ENCODE data around the gene RPL6. TPM values are rescaled to one million over a fixed set of nuclear protein-coding genes. Genes with fewer than 3 reads are reported as not detected.
A peak's percentile ranks its signal among the peaks of the same experiment; 100 is the strongest.

The RPL6 gene
- total and polyA plus RNA-seq, 9 of the 15 experiments (the other 6 are each of a cell fraction or from before 2014, with no cell fraction given) = 1,519 to 3,103 (median 2,396) TPM

DNA sequence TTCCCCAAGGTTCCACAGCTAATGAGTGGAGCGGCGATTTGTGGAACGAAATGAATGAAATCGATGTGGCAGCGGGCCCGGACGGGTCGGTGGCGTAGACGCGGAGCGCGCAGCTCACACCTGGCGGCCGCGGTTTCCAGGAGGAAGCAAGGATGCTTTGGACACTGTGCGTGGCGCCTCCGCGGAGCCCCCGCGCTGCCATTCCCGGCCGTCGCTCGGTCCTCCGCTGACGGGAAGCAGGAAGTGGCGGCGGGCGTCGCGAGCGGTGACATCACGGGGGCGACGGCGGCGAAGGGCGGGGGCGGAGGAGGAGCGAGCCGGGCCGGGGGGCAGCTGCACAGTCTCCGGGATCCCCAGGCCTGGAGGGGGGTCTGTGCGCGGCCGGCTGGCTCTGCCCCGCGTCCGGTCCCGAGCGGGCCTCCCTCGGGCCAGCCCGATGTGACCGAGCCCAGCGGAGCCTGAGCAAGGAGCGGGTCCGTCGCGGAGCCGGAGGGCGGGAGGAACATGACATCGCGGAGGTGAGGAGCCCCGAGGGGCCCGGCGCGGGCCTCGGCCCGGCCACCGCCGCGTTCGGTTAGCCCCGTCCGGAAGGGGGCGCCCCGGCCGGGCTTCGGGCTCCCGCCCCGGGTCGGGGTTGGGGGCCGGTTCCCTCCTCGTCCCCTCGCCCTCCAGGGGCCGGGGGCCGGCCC lies 9.3 kb upstream of the RPL6 start, which contains the start of gene PTPN11 (continued):
- TF ChIP-seq ILK (tag; IDR thresholded peaks at IDR 0.05; ENCODE audit: borderline replicate concordance, low read depth) (no peak), KAT2B (IDR thresholded peaks at IDR 0.05; ENCODE audit: low read depth, low read length) (no peak), MYNN (IDR thresholded peaks at IDR 0.05) (no peak), MYNN (CRISPR knock-in tag; IDR thresholded peaks at IDR 0.05) (no peak), RBM15 (IDR thresholded peaks at IDR 0.05; ENCODE audit: insufficient read depth, low read length) (no peak), TCF15 (CRISPR knock-in tag; IDR thresholded peaks at IDR 0.05) (no peak), HMG20A (CRISPR knock-in tag; conservative IDR thresholded peaks at IDR 0.05) (no peak), DACH1 (IDR thresholded peaks at IDR 0.05; ENCODE audit: partially characterized antibody) (peak; percentile 16), ZNF12 (CRISPR knock-in tag; IDR thresholded peaks at IDR 0.05) (no peak; the same call in 1 of the 2 replicates), ZNF699 (CRISPR knock-in tag; IDR thresholded peaks at IDR 0.05; ENCODE audit: insufficient replicate concordance) (no peak), ZNF780A (CRISPR knock-in tag; IDR thresholded peaks at IDR 0.05) (no peak), EGR1 (conservative IDR thresholded peaks at IDR 0.05) (peak; percentile 89), FOXA1 (IDR thresholded peaks at IDR 0.05; ENCODE audit: borderline replicate concordance) (no peak), CGGBP1 (CRISPR knock-in tag; IDR thresholded peaks at IDR 0.05) (no peak), ZNF785 (CRISPR knock-in tag; IDR thresholded peaks at IDR 0.05) (no peak), RBM22 (IDR thresholded peaks at IDR 0.05; ENCODE audit: low read depth, low read length, poor library complexity, severe bottlenecking) (no peak), RCOR1 (IDR thresholded peaks at IDR 0.05; ENCODE audit: borderline replicate concordance in 1 of 2, low read depth in 2 of 2, low read length in 2 of 2) (peak in 1 of 2 experiments; percentile 17; a peak in 1 of 4 replicates), PHB2 (IDR thresholded peaks at IDR 0.05; ENCODE audit: low read depth) (no peak), NR0B1 (IDR thresholded peaks at IDR 0.05; ENCODE audit: partially characterized antibody) (no peak), ZNF140 (CRISPR knock-in tag; IDR thresholded peaks at IDR 0.05) (no peak)
- TF ChIP-seq, protein P1, sequence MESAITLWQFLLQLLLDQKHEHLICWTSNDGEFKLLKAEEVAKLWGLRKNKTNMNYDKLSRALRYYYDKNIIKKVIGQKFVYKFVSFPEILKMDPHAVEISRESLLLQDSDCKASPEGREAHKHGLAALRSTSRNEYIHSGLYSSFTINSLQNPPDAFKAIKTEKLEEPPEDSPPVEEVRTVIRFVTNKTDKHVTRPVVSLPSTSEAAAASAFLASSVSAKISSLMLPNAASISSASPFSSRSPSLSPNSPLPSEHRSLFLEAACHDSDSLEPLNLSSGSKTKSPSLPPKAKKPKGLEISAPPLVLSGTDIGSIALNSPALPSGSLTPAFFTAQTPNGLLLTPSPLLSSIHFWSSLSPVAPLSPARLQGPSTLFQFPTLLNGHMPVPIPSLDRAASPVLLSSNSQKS (CRISPR knock-in tag; IDR thresholded peaks at IDR 0.05) = no peak
- TF ChIP-seq, protein P2, sequence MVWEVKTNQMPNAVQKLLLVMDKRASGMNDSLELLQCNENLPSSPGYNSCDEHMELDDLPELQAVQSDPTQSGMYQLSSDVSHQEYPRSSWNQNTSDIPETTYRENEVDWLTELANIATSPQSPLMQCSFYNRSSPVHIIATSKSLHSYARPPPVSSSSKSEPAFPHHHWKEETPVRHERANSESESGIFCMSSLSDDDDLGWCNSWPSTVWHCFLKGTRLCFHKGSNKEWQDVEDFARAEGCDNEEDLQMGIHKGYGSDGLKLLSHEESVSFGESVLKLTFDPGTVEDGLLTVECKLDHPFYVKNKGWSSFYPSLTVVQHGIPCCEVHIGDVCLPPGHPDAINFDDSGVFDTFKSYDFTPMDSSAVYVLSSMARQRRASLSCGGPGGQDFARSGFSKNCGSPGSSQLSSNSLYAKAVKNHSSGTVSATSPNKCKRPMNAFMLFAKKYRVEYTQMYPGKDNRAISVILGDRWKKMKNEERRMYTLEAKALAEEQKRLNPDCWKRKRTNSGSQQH (CRISPR knock-in tag; IDR thresholded peaks at IDR 0.05) = peak; percentile 95
- TF ChIP-seq, protein P3, sequence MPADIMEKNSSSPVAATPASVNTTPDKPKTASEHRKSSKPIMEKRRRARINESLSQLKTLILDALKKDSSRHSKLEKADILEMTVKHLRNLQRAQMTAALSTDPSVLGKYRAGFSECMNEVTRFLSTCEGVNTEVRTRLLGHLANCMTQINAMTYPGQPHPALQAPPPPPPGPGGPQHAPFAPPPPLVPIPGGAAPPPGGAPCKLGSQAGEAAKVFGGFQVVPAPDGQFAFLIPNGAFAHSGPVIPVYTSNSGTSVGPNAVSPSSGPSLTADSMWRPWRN (IDR thresholded peaks at IDR 0.05; ENCODE audit: low read depth) = no peak

Measured in K562 (cell line).